Measurements from ENCODE around the gene CXCL14.

GRCh38 chr5:135570453-135570764, 8.4 kb downstream of the CXCL14 start:
- no peak for TF ChIP-seq CTCF (IDR thresholded peaks at IDR 0.05; ENCODE audit: low read length)
- no peak for TF ChIP-seq EZH2phosphoT487 (IDR thresholded peaks at IDR 0.05; ENCODE audit: low read length)

Measured in MM.1S (cell line).